EH (cell line): ENCODE results near the gene REC114.
"Not testable (repeated sequence)": the region's sequence is repeated elsewhere in the genome, so short reads cannot be mapped to it uniquely, and the experiment has no call there.

Experiments used
- DNase-seq: peaks from one replicate; pipeline ENCODE4 v3.0.0-alpha.2; 2015; ENCODE audit warnings: low read depth

Gene REC114

GRCh38 chr15:73530649-73531048, 87.7 kb downstream of the REC114 start:
- no peak for DNase-seq

GRCh38 chr15:73538123-73538522, 95.2 kb downstream of the REC114 start:
- no peak for DNase-seq

- DNase-seq = no peak
Measured at GRCh38 chr15:73538563-73539211, 95.7 kb downstream of the REC114 start.

- DNase-seq = no peak
Measured at GRCh38 chr15:73539212-73540128, 96.5 kb downstream of the REC114 start.

GRCh38 chr15:73540161-73540560, 97.2 kb downstream of the REC114 start:
- DNase-seq = no peak

- DNase-seq = no peak
Measured at GRCh38 chr15:73541479-73541878, 98.5 kb downstream of the REC114 start.

GRCh38 chr15:73548925-73549324, 106.0 kb downstream of the REC114 start:
- not testable (repeated sequence) for DNase-seq

GRCh38 chr15:73550190-73550589, 107.2 kb downstream of the REC114 start:
- no peak for DNase-seq

GRCh38 chr15:73555080-73555479, 112.1 kb downstream of the REC114 start:
- no peak for DNase-seq

- DNase-seq = no peak
Measured at GRCh38 chr15:73558529-73558928, 115.6 kb downstream of the REC114 start.

GRCh38 chr15:73560501-73561117, 117.6 kb downstream of the REC114 start:
- DNase-seq = peak; percentile 71

- peak; percentile 70 for DNase-seq
Measured at GRCh38 chr15:73564255-73564654, 121.3 kb downstream of the REC114 start.

- DNase-seq = no peak
Measured at GRCh38 chr15:73567020-73567419, 124.1 kb downstream of the REC114 start.

GRCh38 chr15:73568564-73569280, 125.8 kb downstream of the REC114 start:
- no peak for DNase-seq

GRCh38 chr15:73569361-73569760, 126.4 kb downstream of the REC114 start:
- no peak for DNase-seq

- no peak for DNase-seq
Measured at GRCh38 chr15:73570355-73571032, 127.5 kb downstream of the REC114 start.

GRCh38 chr15:73571346-73571745, 128.4 kb downstream of the REC114 start:
- DNase-seq = no peak

- DNase-seq = no peak
Measured at GRCh38 chr15:73572296-73572695, 129.3 kb downstream of the REC114 start.

GRCh38 chr15:73573037-73573436, 130.1 kb downstream of the REC114 start:
- DNase-seq = no peak

- DNase-seq = peak; percentile 91
Measured at GRCh38 chr15:73573572-73573971, 130.6 kb downstream of the REC114 start.

- DNase-seq = peak; percentile 46
Measured at GRCh38 chr15:73575636-73576247, 132.8 kb downstream of the REC114 start.
